ENCODE measurements around the gene CCRL2. TPM values are rescaled to one million over a fixed set of nuclear protein-coding genes. Genes with fewer than 3 reads are reported as not detected.

The CCRL2 gene
- total and polyA plus RNA-seq, 7 donors = 0.71 to 11.2 (median 3.0) TPM; not detected in 1

- no peaks in the 10 kb centered on the region for H3K4me1 ChIP-seq
- no peaks in the 10 kb centered on the region for H3K36me3 ChIP-seq
- intact Hi-C loops (cut with DNase I) = no loop called here
- no peaks in the 10 kb centered on the region for H3K9me3 ChIP-seq
- H3K27ac ChIP-seq = no peak overlapping the region
- no peaks in the 10 kb centered on the region for H3K27me3 ChIP-seq
- no peak for TF ChIP-seq POLR2A (IDR thresholded peaks at IDR 0.05)
- no peak for TF ChIP-seq EP300 (IDR thresholded peaks at IDR 0.05)
- no peak for TF ChIP-seq POLR2AphosphoS5 (IDR thresholded peaks at IDR 0.05)
- TF ChIP-seq CTCF (IDR thresholded peaks at IDR 0.05) = no peak
- 15 to 35% methylated on average over 10 of the region's 10 CpGs for WGBS, 2 donors
- no peak overlapping the region for H3K4me3 ChIP-seq
- no peak for DNase-seq
Observed at GRCh38 chr3:46416125-46416810, 9.2 kb downstream of the CCRL2 start.

- DNase-seq = no peak
- Histone ChIP-seq H3K4me1 (no peaks in the 10 kb centered on the region), H3K9me3 (no peaks in the 10 kb centered on the region), H3K4me3 (no peak overlapping the region), H3K36me3 (no peaks in the 10 kb centered on the region), H3K27me3 (no peaks in the 10 kb centered on the region), H3K27ac (no peak overlapping the region)
- WGBS, 2 donors = 57 to 73% methylated on average over 7 of the region's 7 CpGs
- intact Hi-C loops (cut with DNase I) = no loop called here
- TF ChIP-seq EP300 (IDR thresholded peaks at IDR 0.05) (no peak), POLR2AphosphoS5 (IDR thresholded peaks at IDR 0.05) (no peak), CTCF (IDR thresholded peaks at IDR 0.05) (no peak), POLR2A (IDR thresholded peaks at IDR 0.05) (no peak)
Observed at GRCh38 chr3:46416811-46417510, 9.9 kb downstream of the CCRL2 start.

GRCh38 chr3:46417841-46418611 is 11.0 kb downstream of the CCRL2 start:
- Histone ChIP-seq H3K36me3 (no peaks in the 10 kb centered on the region), H3K4me1 (no peaks in the 10 kb centered on the region), H3K4me3 (no peak overlapping the region), H3K9me3 (no peaks in the 10 kb centered on the region), H3K27ac (no peak overlapping the region), H3K27me3 (no peaks in the 10 kb centered on the region)
- intact Hi-C loops (cut with DNase I) = no loop called here
- TF ChIP-seq POLR2AphosphoS5 (IDR thresholded peaks at IDR 0.05) = no peak
- no peak for TF ChIP-seq EP300 (IDR thresholded peaks at IDR 0.05)
- no peak for TF ChIP-seq POLR2A (IDR thresholded peaks at IDR 0.05)
- no peak for TF ChIP-seq CTCF (IDR thresholded peaks at IDR 0.05)
- no peak for DNase-seq
- WGBS, 2 donors = 85 to 86% methylated on average over 9 of the region's 9 CpGs

- no peaks in the 10 kb centered on the region for H3K27me3 ChIP-seq
- TF ChIP-seq EP300 (IDR thresholded peaks at IDR 0.05) (no peak), CTCF (IDR thresholded peaks at IDR 0.05) (no peak), POLR2AphosphoS5 (IDR thresholded peaks at IDR 0.05) (no peak), POLR2A (IDR thresholded peaks at IDR 0.05) (no peak)
- no peak overlapping the region for H3K27ac ChIP-seq
- H3K4me1 ChIP-seq = no peaks in the 10 kb centered on the region
- H3K9me3 ChIP-seq = no peaks in the 10 kb centered on the region
- DNase-seq = no peak
- H3K4me3 ChIP-seq = no peak overlapping the region
- H3K36me3 ChIP-seq = no peaks in the 10 kb centered on the region
- intact Hi-C loops (cut with DNase I) = no loop called here
- WGBS, 2 donors = 97 to 98% methylated on average over 4 of the region's 4 CpGs
Observed at GRCh38 chr3:46419816-46420215, 12.8 kb downstream of the CCRL2 start.
